ENCODE results near the gene APBA3.

APBA3 gene

GRCh38 chr19:3745363-3746045 is 16.0 kb downstream of the APBA3 start:
- DNase-seq: no peak

DNA sequence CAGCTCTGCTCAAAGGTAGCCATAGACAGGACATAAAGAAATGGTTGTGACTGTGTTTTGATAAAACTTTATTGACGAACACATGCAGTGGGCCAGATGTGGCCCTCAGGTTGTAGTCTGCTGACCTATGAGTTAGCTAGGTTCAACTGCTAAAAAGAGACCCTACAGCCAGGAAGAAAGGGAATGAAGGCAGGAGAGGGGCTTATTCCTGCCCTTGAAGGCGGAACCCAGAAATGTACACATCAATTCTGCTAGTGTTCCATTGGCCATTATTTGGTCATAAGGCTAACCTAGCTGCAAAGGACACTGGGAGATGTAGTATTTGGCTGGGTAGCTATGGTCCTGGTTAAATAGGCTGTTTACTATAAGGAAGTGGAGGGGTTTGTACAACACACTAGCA is 18.0 kb downstream of the APBA3 start:
- DNase-seq: no peak

DNA sequence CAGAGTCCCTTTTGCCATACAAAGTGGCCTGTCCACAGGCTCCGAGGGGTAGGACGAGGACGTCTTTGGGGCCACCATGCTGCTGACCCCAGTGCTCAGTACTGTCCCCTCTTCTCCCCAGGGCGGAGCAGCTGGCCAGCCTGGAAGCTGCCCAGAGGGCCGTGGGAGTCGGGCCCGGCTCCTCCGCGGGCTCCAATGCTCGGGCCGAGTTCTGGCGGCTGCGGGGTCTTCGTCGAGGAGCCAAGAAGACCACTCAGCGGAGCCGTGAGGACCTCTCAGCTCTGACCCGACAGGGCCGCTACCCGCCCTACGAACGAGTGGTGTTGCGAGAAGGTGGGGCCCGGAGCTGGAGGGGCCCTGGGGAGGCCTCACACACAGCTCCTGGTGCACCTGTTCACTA is 21.1 kb downstream of the APBA3 start:
- no peak for DNase-seq

DNA sequence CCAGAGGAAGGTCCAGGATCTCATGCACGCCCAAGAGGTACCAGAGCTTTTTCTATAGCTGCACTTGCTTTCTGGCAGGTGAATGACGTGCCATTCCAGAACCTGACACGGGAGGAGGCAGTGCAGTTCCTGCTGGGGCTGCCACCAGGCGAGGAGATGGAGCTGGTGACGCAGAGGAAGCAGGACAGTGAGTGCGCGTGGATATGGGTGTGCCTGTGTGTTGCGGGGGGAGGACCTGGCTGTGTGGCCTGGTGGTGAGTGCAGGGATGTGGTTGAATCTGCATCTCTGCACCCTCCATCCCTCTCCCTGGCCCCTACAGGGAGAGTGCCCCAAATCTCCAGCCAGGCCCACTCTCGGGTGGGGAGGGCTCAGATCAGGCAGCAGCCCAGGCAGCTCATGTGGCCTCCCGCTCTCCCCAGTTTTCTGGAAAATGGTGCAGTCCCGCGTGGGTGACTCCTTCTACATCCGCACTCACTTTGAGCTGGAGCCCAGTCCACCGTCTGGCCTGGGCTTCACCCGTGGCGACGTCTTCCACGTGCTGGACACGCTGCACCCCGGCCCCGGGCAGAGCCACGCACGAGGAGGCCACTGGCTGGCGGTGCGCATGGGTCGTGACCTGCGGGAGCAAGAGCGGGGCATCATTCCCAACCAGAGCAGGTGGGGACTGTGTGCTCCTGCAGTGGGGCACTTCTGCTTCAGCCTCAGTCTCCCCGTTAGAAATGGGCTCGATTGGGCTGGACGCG is 22.8 kb downstream of the APBA3 start:
- DNase-seq: no peak

DNA sequence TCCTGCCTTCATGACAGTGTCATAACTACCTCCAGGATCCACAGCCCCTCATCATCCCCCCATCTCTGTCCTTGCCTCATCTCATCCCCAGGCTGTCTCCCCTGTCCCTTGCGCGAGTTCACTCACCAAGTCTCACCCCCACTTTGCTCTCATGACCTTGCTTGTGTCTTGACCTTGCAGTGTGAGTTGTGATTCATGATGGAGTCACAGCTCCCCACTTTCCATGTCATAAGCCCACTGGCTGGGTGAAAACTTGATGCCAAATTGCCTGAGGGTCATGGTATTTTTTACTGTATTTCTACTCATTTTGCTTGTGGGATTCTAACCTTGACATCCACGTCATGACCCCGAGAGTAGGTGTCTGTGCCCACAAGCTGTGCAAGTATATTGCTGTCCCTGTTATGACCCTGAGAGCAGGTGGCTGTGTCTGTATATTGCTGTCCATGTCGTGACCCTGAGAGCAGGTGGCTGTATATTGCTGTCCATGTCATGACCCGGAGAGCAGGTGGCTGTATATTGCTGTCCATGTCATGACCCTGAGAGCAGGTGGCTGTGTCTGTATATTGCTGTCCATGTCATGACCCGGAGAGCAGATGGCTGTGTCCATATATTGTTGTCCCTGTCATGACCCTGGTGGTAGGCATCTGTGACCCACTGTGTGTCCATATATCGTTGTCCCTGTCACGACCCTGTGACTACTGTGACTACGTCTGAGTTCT is 23.8 kb downstream of the APBA3 start:
- no peak for DNase-seq

- DNase-seq: no peak
Measured at GRCh38 chr19:3736106-3736724, 25.3 kb downstream of the APBA3 start.

- DNase-seq: no peak
Measured at GRCh38 chr19:3734310-3734600, 27.2 kb downstream of the APBA3 start.

DNA sequence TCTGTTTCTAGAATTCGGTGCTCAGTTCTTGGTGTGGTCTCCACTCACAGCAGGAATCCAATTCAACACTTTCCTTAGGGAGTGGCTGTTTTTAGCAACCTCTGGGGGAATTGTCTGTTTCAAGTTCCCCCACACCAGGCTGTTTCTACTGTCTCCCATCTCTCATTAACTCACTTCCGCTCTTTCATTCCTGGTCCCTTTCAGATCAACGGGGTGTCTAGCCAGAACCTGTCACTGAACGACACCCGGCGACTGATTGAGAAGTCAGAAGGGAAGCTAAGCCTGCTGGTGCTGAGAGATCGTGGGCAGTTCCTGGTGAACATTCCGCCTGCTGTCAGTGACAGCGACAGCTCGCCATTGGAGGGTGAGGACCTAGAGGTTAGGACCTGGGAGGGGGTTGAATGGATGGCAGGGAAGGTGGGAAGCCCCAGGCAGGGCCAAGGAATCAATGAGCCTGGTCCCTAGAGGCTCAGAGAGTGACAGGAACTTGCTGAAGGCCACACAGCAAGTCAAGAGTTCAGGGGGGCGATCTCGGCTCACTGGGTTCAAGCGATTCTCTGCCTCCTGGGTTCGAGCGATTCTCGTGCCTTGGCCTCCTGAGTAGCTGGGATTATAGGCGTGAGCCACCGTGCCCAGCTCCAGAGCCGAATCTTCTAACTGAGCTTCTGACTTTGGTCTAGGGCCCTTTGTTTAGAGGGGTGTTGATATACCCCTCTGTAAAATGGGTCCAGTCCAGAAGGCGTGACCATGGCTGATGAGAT is 27.8 kb downstream of the APBA3 start:
- DNase-seq: no peak

DNA sequence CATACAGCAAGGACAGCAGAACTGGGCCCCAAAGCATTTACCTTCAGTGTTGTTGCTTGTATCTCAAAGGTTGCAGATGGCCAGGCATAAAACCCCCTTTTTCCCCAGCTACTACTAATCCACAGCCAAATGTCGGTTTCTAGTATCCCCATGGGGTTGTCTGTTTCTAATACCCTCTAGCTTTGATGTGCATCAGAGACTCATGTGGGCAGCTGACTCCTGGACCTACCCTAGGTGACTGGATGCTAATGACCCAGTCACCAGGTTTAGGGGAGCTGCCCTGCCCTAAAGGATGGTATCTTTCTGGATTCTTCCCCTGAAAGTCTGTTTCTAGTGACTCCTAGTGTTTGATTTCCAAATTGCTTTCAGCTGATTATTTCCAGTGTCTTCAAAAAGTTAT is 29.4 kb downstream of the APBA3 start:
- DNase-seq: no peak

DNA sequence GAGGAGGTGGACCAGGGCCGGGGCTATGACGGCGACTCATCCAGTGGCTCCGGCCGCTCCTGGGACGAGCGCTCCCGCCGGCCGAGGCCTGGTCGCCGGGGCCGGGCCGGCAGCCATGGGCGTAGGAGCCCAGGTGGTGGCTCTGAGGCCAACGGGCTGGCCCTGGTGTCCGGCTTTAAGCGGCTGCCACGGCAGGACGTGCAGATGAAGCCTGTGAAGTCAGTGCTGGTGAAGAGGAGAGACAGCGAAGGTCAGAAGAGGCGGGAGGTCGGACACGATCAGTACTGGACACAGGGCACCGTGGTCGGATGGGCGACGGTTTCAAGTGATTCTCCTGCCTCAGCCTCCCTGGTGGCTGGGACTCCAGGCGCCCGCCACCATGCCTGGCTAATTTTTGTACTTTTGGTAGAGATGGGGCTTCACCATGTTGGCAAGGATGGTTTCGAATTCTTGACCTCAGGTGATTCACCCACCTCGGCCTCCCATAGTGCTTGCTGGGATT is 31.0 kb downstream of the APBA3 start:
- DNase-seq: no peak

- no peak for DNase-seq
Measured at GRCh38 chr19:3725640-3726310, 35.7 kb downstream of the APBA3 start.

DNA sequence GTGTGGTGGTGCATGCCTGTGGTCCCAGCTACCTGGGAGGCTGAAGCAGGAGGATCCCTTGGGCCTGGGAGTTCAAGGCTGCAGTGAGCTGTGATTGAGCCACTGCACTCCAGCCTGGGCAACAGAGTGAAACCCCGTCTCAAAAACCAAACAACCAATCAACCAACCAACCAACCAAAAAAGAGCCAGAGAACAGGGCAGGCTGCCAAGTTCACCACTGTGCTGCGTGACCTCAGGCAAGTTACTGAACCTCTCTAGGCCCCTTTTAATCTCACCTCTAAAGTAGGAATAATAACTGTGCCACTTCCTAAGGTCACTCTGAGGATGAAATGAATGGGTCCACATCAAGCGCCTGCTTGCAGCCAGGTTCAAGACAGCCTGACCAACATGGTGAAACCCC is 36.4 kb downstream of the APBA3 start:
- no peak for DNase-seq

GRCh38 chr19:3723883-3724282 is 37.6 kb downstream of the APBA3 start:
- DNase-seq: no peak

DNA sequence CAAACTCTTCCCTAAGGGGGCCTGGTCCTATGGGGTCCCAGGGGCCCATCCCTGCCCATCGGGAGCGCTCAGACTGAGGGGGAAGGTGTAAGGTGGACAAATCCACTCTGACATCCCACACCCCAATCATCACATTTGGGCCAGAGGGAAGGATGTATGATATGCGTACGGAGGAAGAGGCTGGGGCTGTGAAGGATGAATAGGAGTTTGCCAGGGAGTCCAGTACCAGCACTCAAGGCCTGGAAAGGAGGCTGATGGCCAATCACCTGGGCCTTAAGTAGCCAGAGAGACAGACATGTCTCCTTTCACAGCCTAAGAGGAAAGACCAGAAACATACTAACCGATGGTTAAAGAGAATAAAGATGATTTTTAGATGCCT is 38.4 kb downstream of the APBA3 start:
- no peak for DNase-seq

DNA sequence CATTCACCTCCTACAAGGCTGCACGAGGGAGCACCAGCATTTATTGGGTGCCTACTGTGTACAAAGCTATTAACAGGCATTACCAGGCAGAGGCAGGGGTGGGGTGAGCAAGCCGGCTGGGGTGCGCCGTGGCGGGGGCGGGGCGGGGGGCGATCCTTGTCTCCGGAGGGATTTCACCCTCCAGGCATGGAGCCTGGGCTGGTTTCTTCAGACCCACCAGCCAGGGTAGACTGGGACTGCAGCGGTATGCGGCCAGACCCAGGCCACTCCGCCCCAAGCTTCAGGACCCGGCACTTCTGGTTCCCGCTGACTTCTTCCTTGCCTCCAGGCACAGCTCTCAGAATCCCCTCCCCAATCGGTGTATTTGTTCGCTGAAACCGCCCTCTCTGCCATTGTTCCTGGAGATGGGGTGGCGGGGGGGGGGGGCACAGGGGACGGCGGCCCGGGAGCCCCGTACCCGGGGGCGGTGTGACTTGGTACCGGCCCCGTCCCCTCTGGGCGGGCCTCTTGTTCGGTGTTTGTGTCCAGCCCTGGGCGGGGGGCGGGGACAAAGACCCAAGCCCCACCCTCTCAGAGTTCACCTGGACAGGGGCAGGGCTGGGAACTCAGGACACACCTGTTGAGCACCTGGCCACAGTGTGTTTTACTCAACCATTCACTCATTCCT is 38.9 kb downstream of the APBA3 start:
- DNase-seq: no peak

DNA sequence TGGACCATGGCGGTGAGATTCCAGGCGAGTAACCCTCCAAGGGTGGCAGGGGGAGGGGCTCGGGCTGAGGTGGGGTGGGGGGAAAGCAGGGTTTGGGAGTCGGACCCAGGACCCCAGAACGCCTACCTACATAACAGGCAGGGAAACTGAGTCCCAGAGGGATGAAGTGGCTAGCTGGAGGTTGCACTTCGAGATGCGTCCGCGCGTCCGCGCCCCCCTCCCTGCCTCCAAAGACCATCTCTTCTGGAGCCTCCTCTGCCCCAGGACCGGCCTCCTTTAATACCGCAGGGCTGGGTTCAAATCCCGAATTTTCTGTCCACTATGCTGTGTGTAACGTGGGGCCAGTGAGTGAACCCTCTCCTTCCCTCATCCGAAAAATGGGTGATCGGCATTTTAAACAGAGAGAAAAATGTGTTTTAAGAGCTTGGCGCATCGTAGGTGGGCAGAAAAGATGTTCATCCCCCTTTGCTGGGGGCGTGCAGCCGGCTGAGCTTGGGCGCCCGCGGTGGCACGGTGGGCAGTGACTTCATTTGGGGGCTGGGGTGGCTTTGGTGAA is 39.5 kb downstream of the APBA3 start:
- no peak for DNase-seq

DNA sequence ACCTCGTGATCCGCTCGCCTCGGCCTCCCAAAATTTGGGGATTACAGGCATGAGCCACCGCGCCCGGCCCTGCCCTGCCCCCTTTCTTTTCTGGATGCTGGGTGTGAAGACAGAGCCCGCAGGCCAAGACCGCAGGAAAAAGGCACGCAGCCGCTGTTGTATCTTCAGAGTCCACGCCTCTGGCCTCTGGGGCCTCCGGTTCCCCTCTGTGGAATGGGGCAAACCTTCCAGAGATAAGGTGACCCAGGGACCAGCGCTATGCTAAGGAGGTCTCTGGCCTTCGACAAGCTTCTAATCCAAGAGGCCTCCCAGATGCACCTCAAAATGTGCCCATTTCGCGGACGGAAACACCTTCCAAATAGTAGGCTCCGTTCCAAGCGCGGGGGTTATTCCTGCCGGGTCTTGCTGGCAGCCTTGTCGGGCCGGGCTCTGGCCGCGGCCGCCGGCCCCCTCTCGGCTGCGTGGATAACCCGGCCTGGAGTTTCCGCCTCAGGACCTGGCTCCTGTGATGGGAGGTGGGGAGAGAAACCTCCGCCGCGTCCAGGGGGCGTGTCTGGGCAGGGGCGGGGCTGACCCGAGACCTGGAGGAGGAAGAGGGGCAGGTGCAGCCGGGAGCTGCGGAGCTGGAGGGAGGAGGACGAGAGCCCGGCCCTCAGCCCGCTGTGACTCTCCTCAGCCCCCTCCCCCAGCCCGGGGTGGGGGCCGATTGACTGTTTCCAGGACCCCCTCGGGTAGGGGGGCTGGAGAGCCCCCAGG is 40.2 kb downstream of the APBA3 start:
- DNase-seq: peak; percentile 83 to 85

DNA sequence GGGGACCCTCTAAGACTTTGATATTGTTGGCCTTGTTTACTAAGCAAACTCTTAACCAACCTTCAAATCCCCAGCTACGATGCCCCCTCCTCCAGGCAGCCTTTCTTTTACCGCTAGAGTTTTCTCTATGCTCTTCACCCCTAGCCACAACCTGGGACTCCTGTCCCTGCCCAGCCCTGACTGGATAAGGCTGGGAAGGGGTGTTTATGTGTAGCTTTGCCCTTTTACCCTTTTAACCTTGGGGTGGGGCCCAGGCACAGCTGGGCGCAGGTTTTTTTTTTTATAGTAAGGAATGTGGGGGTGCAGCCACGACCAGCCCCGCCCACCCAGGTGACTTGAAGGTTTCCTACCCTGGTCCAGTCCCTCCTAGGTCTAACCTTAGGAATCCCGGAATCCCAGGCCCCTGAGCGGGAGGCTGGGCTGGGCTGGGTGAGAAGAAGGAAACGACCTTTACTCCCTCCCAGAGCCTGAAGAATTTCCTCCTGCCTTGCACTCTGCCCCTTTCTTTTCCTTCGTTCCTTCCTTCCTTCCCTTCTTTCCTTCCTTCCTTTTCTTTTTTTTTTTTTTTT is 41.1 kb downstream of the APBA3 start:
- DNase-seq: no peak

DNA sequence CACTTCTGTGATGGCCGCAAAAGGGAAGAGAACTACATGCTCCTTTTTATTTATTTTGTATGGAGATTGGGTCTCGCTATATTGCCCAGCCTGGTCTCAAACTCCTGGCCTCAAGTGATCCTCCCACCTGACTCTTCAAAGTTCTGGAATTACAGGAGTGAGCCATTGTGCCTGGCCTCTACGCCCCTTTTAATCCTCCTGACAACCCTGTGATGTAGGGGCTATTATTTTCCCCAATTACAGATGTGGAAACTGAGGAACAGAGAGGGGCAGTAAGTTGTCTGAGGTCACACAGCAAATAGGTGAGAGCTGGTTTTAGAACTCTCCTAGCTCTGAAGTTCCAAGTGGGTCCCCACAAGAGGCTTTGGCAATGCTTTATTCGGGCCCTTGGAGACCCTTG is 41.6 kb downstream of the APBA3 start:
- no peak for DNase-seq

GRCh38 chr19:3716147-3716668 is 45.3 kb downstream of the APBA3 start:
- no peak for DNase-seq

All from stimulated activated CD4-positive, alpha-beta T cell treated with anti-CD3 and anti-CD28 coated beads, Interleukin-4, amount 100 ng/mL, for 4 hours (primary cell).